ENCODE results near the gene ATP10A. TPM values are rescaled to one million over a fixed set of nuclear protein-coding genes. Genes with fewer than 3 reads are reported as not detected.
A peak's percentile ranks its signal among the peaks of the same experiment; 100 is the strongest.

ATP10A gene
- total and polyA plus RNA-seq, 2 donors from 2014 or later, result 4.0 to 6.8 TPM

GRCh38 chr15:25901811-25902605 is 38.9 kb upstream of the ATP10A start:
- intact Hi-C loops (cut with DNase I), result no loop called here
- Histone ChIP-seq H3K27me3 (ENCODE audit: control insufficient read depth, insufficient read depth, low read length) (no peaks in the 10 kb centered on the region), H3K9ac (ENCODE audit: low read length in 3 of 3) (no peak overlapping the region), H3K9me3 (ENCODE audit: control insufficient read depth in 2 of 3, insufficient read depth in 1 of 3, low read length in 3 of 3) (no peaks in the 10 kb centered on the region), H3K36me3 (ENCODE audit: control insufficient read depth in 2 of 3, insufficient read depth in 3 of 3, low read length in 3 of 3) (no peaks in the 10 kb centered on the region), H3K4me3 (ENCODE audit: low read length in 3 of 3) (no peak overlapping the region), H3K27ac (ENCODE audit: low read depth in 2 of 2, low read length in 2 of 2) (no peak overlapping the region), H3K4me1 (ENCODE audit: control insufficient read depth in 2 of 3, insufficient read depth in 2 of 3, low read depth in 1 of 3, low read length in 3 of 3) (no peaks in the 10 kb centered on the region)
- TF ChIP-seq, protein P1, sequence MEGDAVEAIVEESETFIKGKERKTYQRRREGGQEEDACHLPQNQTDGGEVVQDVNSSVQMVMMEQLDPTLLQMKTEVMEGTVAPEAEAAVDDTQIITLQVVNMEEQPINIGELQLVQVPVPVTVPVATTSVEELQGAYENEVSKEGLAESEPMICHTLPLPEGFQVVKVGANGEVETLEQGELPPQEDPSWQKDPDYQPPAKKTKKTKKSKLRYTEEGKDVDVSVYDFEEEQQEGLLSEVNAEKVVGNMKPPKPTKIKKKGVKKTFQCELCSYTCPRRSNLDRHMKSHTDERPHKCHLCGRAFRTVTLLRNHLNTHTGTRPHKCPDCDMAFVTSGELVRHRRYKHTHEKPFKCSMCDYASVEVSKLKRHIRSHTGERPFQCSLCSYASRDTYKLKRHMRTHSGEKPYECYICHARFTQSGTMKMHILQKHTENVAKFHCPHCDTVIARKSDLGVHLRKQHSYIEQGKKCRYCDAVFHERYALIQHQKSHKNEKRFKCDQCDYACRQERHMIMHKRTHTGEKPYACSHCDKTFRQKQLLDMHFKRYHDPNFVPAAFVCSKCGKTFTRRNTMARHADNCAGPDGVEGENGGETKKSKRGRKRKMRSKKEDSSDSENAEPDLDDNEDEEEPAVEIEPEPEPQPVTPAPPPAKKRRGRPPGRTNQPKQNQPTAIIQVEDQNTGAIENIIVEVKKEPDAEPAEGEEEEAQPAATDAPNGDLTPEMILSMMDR (IDR thresholded peaks at IDR 0.05; ENCODE audit: borderline replicate concordance, extremely low read depth, insufficient read depth), result no peak
- DNase-seq (peak in 1 of 5 donors; percentile 8), FAIRE-seq (no peak)

- no peaks in the 10 kb centered on the region for H3K9me3 ChIP-seq (ENCODE audit: control insufficient read depth in 2 of 3, insufficient read depth in 1 of 3, low read length in 3 of 3)
- no peak overlapping the region for H3K9ac ChIP-seq (ENCODE audit: low read length in 3 of 3)
- TF ChIP-seq, protein P1 (IDR thresholded peaks at IDR 0.05; ENCODE audit: borderline replicate concordance, extremely low read depth, insufficient read depth), result no peak
- no peaks in the 10 kb centered on the region for H3K4me1 ChIP-seq (ENCODE audit: control insufficient read depth in 2 of 3, insufficient read depth in 2 of 3, low read depth in 1 of 3, low read length in 3 of 3)
- peak in 1 of 5 donors; percentile 21 for DNase-seq
- no peak overlapping the region for H3K27ac ChIP-seq (ENCODE audit: low read depth in 2 of 2, low read length in 2 of 2)
- no peak for FAIRE-seq
- H3K4me3 ChIP-seq (ENCODE audit: low read length in 3 of 3), result no peak overlapping the region
- no peaks in the 10 kb centered on the region for H3K36me3 ChIP-seq (ENCODE audit: control insufficient read depth in 2 of 3, insufficient read depth in 3 of 3, low read length in 3 of 3)
- no peaks in the 10 kb centered on the region for H3K27me3 ChIP-seq (ENCODE audit: control insufficient read depth, insufficient read depth, low read length)
- intact Hi-C loops (cut with DNase I), result no loop called here
Measured at GRCh38 chr15:25900901-25901300, 37.8 kb upstream of the ATP10A start.

DNA sequence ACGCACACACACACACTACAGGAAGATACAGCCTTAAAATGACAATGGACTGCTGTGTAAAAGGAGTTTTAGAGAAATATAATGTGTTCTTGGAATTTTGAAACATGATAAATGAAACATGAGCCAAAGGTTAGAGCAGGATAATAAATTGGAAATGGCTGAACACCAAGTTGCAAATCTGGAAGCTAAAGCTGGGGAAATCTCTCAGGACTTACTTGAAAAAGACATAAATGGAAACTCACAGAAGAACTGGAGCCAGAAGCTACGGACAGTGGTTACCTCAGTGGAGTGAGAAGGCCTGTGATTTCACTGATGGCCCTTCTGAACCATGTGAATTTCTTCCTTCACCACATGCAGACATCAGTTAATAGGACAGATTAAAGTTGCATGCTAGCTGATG is 37.3 kb upstream of the ATP10A start:
- Histone ChIP-seq H3K4me1 (ENCODE audit: control insufficient read depth in 2 of 3, insufficient read depth in 2 of 3, low read depth in 1 of 3, low read length in 3 of 3) (no peaks in the 10 kb centered on the region), H3K9me3 (ENCODE audit: control insufficient read depth in 2 of 3, insufficient read depth in 1 of 3, low read length in 3 of 3) (no peaks in the 10 kb centered on the region), H3K27me3 (ENCODE audit: control insufficient read depth, insufficient read depth, low read length) (no peaks in the 10 kb centered on the region), H3K4me3 (ENCODE audit: low read length in 3 of 3) (no peak overlapping the region), H3K27ac (ENCODE audit: low read depth in 2 of 2, low read length in 2 of 2) (no peak overlapping the region), H3K36me3 (ENCODE audit: control insufficient read depth in 2 of 3, insufficient read depth in 3 of 3, low read length in 3 of 3) (no peaks in the 10 kb centered on the region), H3K9ac (ENCODE audit: low read length in 3 of 3) (no peak overlapping the region)
- TF ChIP-seq, protein P1 (IDR thresholded peaks at IDR 0.05; ENCODE audit: borderline replicate concordance, extremely low read depth, insufficient read depth), result no peak
- no peak for FAIRE-seq
- DNase-seq, result peak in 2 of 5 donors; percentile 14 to 21
- intact Hi-C loops (cut with DNase I), result no loop called here
